ENCODE results near the gene ITIH2.
"Not testable (repeated sequence)": the region's sequence is repeated elsewhere in the genome, so short reads cannot be mapped to it uniquely, and the experiment has no call there.

ITIH2 gene

GRCh38 chr10:7672341-7673134 lies 30.6 kb upstream of the ITIH2 start:
- no peak overlapping the region for H3K4me3 ChIP-seq (ENCODE audit: low read depth in 1 of 2, low read length in 2 of 2)
- peaks cover 0 to 4% of the 10 kb centered on the region in 2 donors for H3K4me1 ChIP-seq (ENCODE audit: control insufficient read depth in 1 of 2, insufficient read depth in 2 of 2, low read length in 2 of 2)
- no peak overlapping the region for H3K27ac ChIP-seq (ENCODE audit: low read length)
- H3K27me3 ChIP-seq (ENCODE audit: low read depth, low read length) = no peaks in the 10 kb centered on the region
- no peaks in the 10 kb centered on the region for H3K36me3 ChIP-seq (ENCODE audit: control insufficient read depth in 1 of 2, insufficient read depth in 2 of 2, low read length in 2 of 2)
- H3K9me3 ChIP-seq (ENCODE audit: control insufficient read depth in 1 of 2, low read length in 2 of 2) = no peaks in the 10 kb centered on the region

GRCh38 chr10:7679256-7679655 lies 23.9 kb upstream of the ITIH2 start:
- Histone ChIP-seq H3K4me3 (ENCODE audit: low read depth in 1 of 2, low read length in 2 of 2) (no peak overlapping the region), H3K9me3 (ENCODE audit: control insufficient read depth in 1 of 2, low read length in 2 of 2) (no peaks in the 10 kb centered on the region), H3K4me1 (ENCODE audit: control insufficient read depth in 1 of 2, insufficient read depth in 2 of 2, low read length in 2 of 2) (no peaks in the 10 kb centered on the region), H3K36me3 (ENCODE audit: control insufficient read depth in 1 of 2, insufficient read depth in 2 of 2, low read length in 2 of 2) (no peaks in the 10 kb centered on the region), H3K27me3 (ENCODE audit: low read depth, low read length) (no peaks in the 10 kb centered on the region), H3K27ac (ENCODE audit: low read length) (no peak overlapping the region)

- not testable (repeated sequence) for H3K27ac ChIP-seq (ENCODE audit: low read length); H3K36me3 ChIP-seq (ENCODE audit: control insufficient read depth in 1 of 2, insufficient read depth in 2 of 2, low read length in 2 of 2); H3K9me3 ChIP-seq (ENCODE audit: control insufficient read depth in 1 of 2, low read length in 2 of 2); H3K4me3 ChIP-seq (ENCODE audit: low read depth in 1 of 2, low read length in 2 of 2); H3K4me1 ChIP-seq (ENCODE audit: control insufficient read depth in 1 of 2, insufficient read depth in 2 of 2, low read length in 2 of 2); H3K27me3 ChIP-seq (ENCODE audit: low read depth, low read length)
These were observed 23.0 kb upstream of the ITIH2 start for GRCh38 chr10:7680078-7680477.

GRCh38 chr10:7686351-7687171 lies 16.6 kb upstream of the ITIH2 start:
- Histone ChIP-seq H3K4me1 (ENCODE audit: control insufficient read depth in 1 of 2, insufficient read depth in 2 of 2, low read length in 2 of 2) (no peaks in the 10 kb centered on the region), H3K27me3 (ENCODE audit: low read depth, low read length) (no peaks in the 10 kb centered on the region), H3K27ac (ENCODE audit: low read length) (no peak overlapping the region), H3K36me3 (ENCODE audit: control insufficient read depth in 1 of 2, insufficient read depth in 2 of 2, low read length in 2 of 2) (no peaks in the 10 kb centered on the region), H3K9me3 (ENCODE audit: control insufficient read depth in 1 of 2, low read length in 2 of 2) (no peaks in the 10 kb centered on the region), H3K4me3 (ENCODE audit: low read depth in 1 of 2, low read length in 2 of 2) (no peak overlapping the region)

- Histone ChIP-seq H3K4me1 (ENCODE audit: control insufficient read depth in 1 of 2, insufficient read depth in 2 of 2, low read length in 2 of 2) (no peaks in the 10 kb centered on the region), H3K9me3 (ENCODE audit: control insufficient read depth in 1 of 2, low read length in 2 of 2) (no peaks in the 10 kb centered on the region), H3K27me3 (ENCODE audit: low read depth, low read length) (no peaks in the 10 kb centered on the region), H3K36me3 (ENCODE audit: control insufficient read depth in 1 of 2, insufficient read depth in 2 of 2, low read length in 2 of 2) (no peaks in the 10 kb centered on the region), H3K4me3 (ENCODE audit: low read depth in 1 of 2, low read length in 2 of 2) (no peak overlapping the region), H3K27ac (ENCODE audit: low read length) (no peak overlapping the region)
These were observed 15.7 kb upstream of the ITIH2 start for GRCh38 chr10:7687228-7687907.

- Histone ChIP-seq H3K4me3 (ENCODE audit: low read depth in 1 of 2, low read length in 2 of 2) (no peak overlapping the region), H3K36me3 (ENCODE audit: control insufficient read depth in 1 of 2, insufficient read depth in 2 of 2, low read length in 2 of 2) (no peaks in the 10 kb centered on the region), H3K27me3 (ENCODE audit: low read depth, low read length) (no peaks in the 10 kb centered on the region), H3K27ac (ENCODE audit: low read length) (no peak overlapping the region), H3K4me1 (ENCODE audit: control insufficient read depth in 1 of 2, insufficient read depth in 2 of 2, low read length in 2 of 2) (no peaks in the 10 kb centered on the region), H3K9me3 (ENCODE audit: control insufficient read depth in 1 of 2, low read length in 2 of 2) (no peaks in the 10 kb centered on the region)
These were observed 13.5 kb upstream of the ITIH2 start for GRCh38 chr10:7689591-7689990.

- H3K27ac ChIP-seq (ENCODE audit: low read length); H3K4me3 ChIP-seq (ENCODE audit: low read depth in 1 of 2, low read length in 2 of 2); H3K9me3 ChIP-seq (ENCODE audit: control insufficient read depth in 1 of 2, low read length in 2 of 2); H3K4me1 ChIP-seq (ENCODE audit: control insufficient read depth in 1 of 2, insufficient read depth in 2 of 2, low read length in 2 of 2); H3K27me3 ChIP-seq (ENCODE audit: low read depth, low read length); H3K36me3 ChIP-seq (ENCODE audit: control insufficient read depth in 1 of 2, insufficient read depth in 2 of 2, low read length in 2 of 2): not testable (repeated sequence)
These were observed 12.1 kb upstream of the ITIH2 start for GRCh38 chr10:7690885-7691597.

GRCh38 chr10:7692368-7692767 lies 10.7 kb upstream of the ITIH2 start:
- H3K27ac ChIP-seq (ENCODE audit: low read length); H3K4me3 ChIP-seq (ENCODE audit: low read depth in 1 of 2, low read length in 2 of 2); H3K9me3 ChIP-seq (ENCODE audit: control insufficient read depth in 1 of 2, low read length in 2 of 2); H3K36me3 ChIP-seq (ENCODE audit: control insufficient read depth in 1 of 2, insufficient read depth in 2 of 2, low read length in 2 of 2); H3K4me1 ChIP-seq (ENCODE audit: control insufficient read depth in 1 of 2, insufficient read depth in 2 of 2, low read length in 2 of 2); H3K27me3 ChIP-seq (ENCODE audit: low read depth, low read length): not testable (repeated sequence)

GRCh38 chr10:7693194-7693593 lies 9.9 kb upstream of the ITIH2 start:
- not testable (repeated sequence) for H3K27ac ChIP-seq (ENCODE audit: low read length); H3K27me3 ChIP-seq (ENCODE audit: low read depth, low read length); H3K36me3 ChIP-seq (ENCODE audit: control insufficient read depth in 1 of 2, insufficient read depth in 2 of 2, low read length in 2 of 2); H3K4me3 ChIP-seq (ENCODE audit: low read depth in 1 of 2, low read length in 2 of 2); H3K4me1 ChIP-seq (ENCODE audit: control insufficient read depth in 1 of 2, insufficient read depth in 2 of 2, low read length in 2 of 2); H3K9me3 ChIP-seq (ENCODE audit: control insufficient read depth in 1 of 2, low read length in 2 of 2)

GRCh38 chr10:7696545-7696944 lies 6.6 kb upstream of the ITIH2 start:
- no peak overlapping the region for H3K4me3 ChIP-seq (ENCODE audit: low read depth in 1 of 2, low read length in 2 of 2)
- H3K36me3 ChIP-seq (ENCODE audit: control insufficient read depth in 1 of 2, insufficient read depth in 2 of 2, low read length in 2 of 2) = no peaks in the 10 kb centered on the region
- H3K27ac ChIP-seq (ENCODE audit: low read length) = no peak overlapping the region
- no peaks in the 10 kb centered on the region for H3K4me1 ChIP-seq (ENCODE audit: control insufficient read depth in 1 of 2, insufficient read depth in 2 of 2, low read length in 2 of 2)
- H3K9me3 ChIP-seq (ENCODE audit: control insufficient read depth in 1 of 2, low read length in 2 of 2) = no peaks in the 10 kb centered on the region
- H3K27me3 ChIP-seq (ENCODE audit: low read depth, low read length) = no peaks in the 10 kb centered on the region

- no peak overlapping the region for H3K27ac ChIP-seq (ENCODE audit: low read length)
These were observed 5.7 kb upstream of the ITIH2 start for GRCh38 chr10:7697426-7697825.

More at GRCh38 chr10:7697426-7697825, 5.7 kb upstream of the ITIH2 start:
- Histone ChIP-seq H3K36me3 (ENCODE audit: control insufficient read depth in 1 of 2, insufficient read depth in 2 of 2, low read length in 2 of 2) (no peaks in the 10 kb centered on the region), H3K4me1 (ENCODE audit: control insufficient read depth in 1 of 2, insufficient read depth in 2 of 2, low read length in 2 of 2) (no peaks in the 10 kb centered on the region), H3K9me3 (ENCODE audit: control insufficient read depth in 1 of 2, low read length in 2 of 2) (no peaks in the 10 kb centered on the region), H3K27me3 (ENCODE audit: low read depth, low read length) (no peaks in the 10 kb centered on the region), H3K4me3 (ENCODE audit: low read depth in 1 of 2, low read length in 2 of 2) (no peak overlapping the region)
